ENCODE data around the gene DPP7.

DPP7 gene

GRCh38 chr9:137116728-137117127 is 2.2 kb upstream of the DPP7 start:
- no peak for TF ChIP-seq CTCF (IDR thresholded peaks at IDR 0.05; ENCODE audit: control insufficient read depth, extremely low read depth, insufficient read depth)
- H3K4me3 ChIP-seq (ENCODE audit: low read depth, low read length) = no peak overlapping the region
- no peak for DNase-seq (ENCODE audit: low read depth)

GRCh38 chr9:137116027-137116507 is 1.5 kb upstream of the DPP7 start:
- no peak overlapping the region for H3K4me3 ChIP-seq (ENCODE audit: low read depth, low read length)
- no peak for TF ChIP-seq CTCF (IDR thresholded peaks at IDR 0.05; ENCODE audit: control insufficient read depth, extremely low read depth, insufficient read depth)
- no peak for DNase-seq (ENCODE audit: low read depth)

GRCh38 chr9:137115394-137116026 is 977 bp upstream of the DPP7 start:
- TF ChIP-seq CTCF (IDR thresholded peaks at IDR 0.05; ENCODE audit: control insufficient read depth, extremely low read depth, insufficient read depth) = no peak
- peak overlapping the region; percentile 63 for H3K4me3 ChIP-seq (ENCODE audit: low read depth, low read length)
- no peak for DNase-seq (ENCODE audit: low read depth)

- no peak for TF ChIP-seq CTCF (IDR thresholded peaks at IDR 0.05; ENCODE audit: control insufficient read depth, extremely low read depth, insufficient read depth)
- no peak for DNase-seq (ENCODE audit: low read depth)
- H3K4me3 ChIP-seq (ENCODE audit: low read depth, low read length) = peak overlapping the region; percentile 63
Measured at GRCh38 chr9:137114220-137114612, 317 bp downstream of the DPP7 start.

- no peak for DNase-seq (ENCODE audit: low read depth)
Measured at GRCh38 chr9:137113385-137114159, 961 bp downstream of the DPP7 start.

More at GRCh38 chr9:137113385-137114159, 961 bp downstream of the DPP7 start:
- no peak for TF ChIP-seq CTCF (IDR thresholded peaks at IDR 0.05; ENCODE audit: control insufficient read depth, extremely low read depth, insufficient read depth)
- H3K4me3 ChIP-seq (ENCODE audit: low read depth, low read length) = peak overlapping the region; percentile 63
